GM18526 (cell line): ENCODE data around the gene CKS1B.

ENCODE experiments used
- POLR2A ChIP-seq: IDR thresholded peaks from 3 replicates; pipeline ENCODE4 v1.6.1; 2011; ENCODE audit not compliant: insufficient read length; ENCODE audit errors: extremely low read depth

CKS1B gene

GRCh38 chr1:154956544-154956941, 17.9 kb upstream of the CKS1B start:
- TF ChIP-seq POLR2A: no peak

- TF ChIP-seq POLR2A: no peak
These were observed 17.3 kb upstream of the CKS1B start for GRCh38 chr1:154957091-154957657.

DNA sequence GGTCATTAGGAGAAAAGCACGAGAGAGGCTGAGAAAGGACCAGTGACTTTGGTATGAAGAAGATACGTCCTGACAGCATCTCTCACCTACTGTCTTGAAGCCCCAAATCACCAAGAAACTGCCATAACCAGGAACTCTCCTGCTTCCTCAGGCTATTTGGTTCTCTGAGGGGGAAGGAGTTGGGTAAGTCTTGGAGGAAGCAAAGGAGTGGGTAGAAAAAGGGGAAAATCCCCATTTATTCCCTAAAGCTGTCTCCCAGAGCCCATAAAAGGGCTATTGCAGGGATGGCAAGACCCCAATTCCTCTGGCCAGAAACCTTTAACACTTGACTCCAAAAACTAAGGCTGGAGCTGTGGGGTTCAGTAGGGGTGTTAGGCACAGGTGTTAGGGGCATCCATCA, 16.4 kb upstream of the CKS1B start:
- no peak for TF ChIP-seq POLR2A

- no peak for TF ChIP-seq POLR2A
These were observed 15.6 kb upstream of the CKS1B start for GRCh38 chr1:154958681-154959425.

GRCh38 chr1:154959426-154959780, 15.1 kb upstream of the CKS1B start:
- TF ChIP-seq POLR2A: no peak

GRCh38 chr1:154960446-154961136, 13.9 kb upstream of the CKS1B start:
- TF ChIP-seq POLR2A: no peak

DNA sequence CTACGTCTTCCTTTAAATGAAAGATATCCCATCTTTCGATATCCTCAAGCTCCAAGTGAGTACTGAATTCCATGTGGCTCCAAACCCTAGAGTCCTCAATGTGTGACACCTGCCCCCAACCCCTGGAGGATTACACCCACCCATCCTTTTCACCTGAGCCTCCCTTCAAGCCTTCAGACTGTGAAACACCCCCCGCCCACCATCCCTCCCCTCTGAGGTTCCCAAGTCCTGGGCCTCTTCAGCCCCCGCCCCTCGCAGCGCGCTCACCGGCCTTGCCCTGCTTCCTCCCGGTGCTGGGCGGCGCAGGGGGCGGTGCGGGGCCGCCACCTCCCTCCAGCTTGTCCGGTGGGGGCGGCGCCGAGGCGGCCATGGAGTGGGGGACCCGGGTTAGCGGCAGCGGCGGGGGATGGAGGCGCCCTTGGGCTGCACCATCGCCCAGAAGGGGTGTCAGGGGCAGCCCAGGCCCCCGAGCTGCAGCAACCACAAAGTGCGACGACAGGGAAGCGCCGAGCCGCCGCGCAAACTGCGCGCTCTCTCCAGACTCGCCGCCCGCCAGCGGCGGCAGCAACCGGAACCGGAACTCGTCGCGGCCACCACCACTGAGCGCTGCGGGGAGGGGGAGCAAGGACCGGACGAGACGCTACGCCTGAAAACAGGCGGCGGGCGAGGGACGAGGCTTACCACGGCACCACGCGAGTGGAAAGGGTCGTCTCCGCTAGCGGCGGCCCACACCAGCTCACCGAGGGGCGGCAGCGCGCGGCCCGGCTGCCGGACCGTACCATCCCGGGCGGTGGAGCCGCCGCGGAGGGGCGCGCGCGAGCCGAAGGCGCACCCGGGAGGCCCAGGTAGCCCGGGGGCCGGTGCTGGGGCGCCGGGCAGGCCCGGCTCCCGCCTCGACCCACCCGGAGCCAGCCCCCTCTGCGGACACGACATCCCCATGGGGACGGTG, 13.0 kb upstream of the CKS1B start, which contains the start of gene PYGO2:
PYGO2 (minus strand) TSS at position 576 of the 949 bp plus-strand sequence; CDS start at position 370, 206 bp downstream.
- TF ChIP-seq POLR2A: peak; percentile 88

- no peak for TF ChIP-seq POLR2A
These were observed 12.2 kb upstream of the CKS1B start for GRCh38 chr1:154962156-154962749.

- TF ChIP-seq POLR2A: peak; percentile 13
These were observed 11.6 kb upstream of the CKS1B start for GRCh38 chr1:154962795-154963330.

- TF ChIP-seq POLR2A: no peak
These were observed 10.8 kb upstream of the CKS1B start for GRCh38 chr1:154963643-154964042.

- no peak for TF ChIP-seq POLR2A
These were observed 10.1 kb upstream of the CKS1B start for GRCh38 chr1:154964359-154964758.

GRCh38 chr1:154966111-154966510, 8.4 kb upstream of the CKS1B start:
- TF ChIP-seq POLR2A: no peak

GRCh38 chr1:154967331-154967950, 7.0 kb upstream of the CKS1B start:
- no peak for TF ChIP-seq POLR2A

- no peak for TF ChIP-seq POLR2A
These were observed 5.8 kb upstream of the CKS1B start for GRCh38 chr1:154968731-154969130.
